Activated T-cell treated with anti-CD3 and anti-CD28 coated beads for 24 hours (primary cell): Measurements from ENCODE around the gene KRT77.
"Not testable (repeated sequence)": the region's sequence is repeated elsewhere in the genome, so short reads cannot be mapped to it uniquely, and the experiment has no call there.

Source experiments
- DNase-seq: peaks from one replicate; pipeline ENCODE4 v3.0.0-alpha.2; 2020; ENCODE audit warnings: low read depth

KRT77 gene

DNA sequence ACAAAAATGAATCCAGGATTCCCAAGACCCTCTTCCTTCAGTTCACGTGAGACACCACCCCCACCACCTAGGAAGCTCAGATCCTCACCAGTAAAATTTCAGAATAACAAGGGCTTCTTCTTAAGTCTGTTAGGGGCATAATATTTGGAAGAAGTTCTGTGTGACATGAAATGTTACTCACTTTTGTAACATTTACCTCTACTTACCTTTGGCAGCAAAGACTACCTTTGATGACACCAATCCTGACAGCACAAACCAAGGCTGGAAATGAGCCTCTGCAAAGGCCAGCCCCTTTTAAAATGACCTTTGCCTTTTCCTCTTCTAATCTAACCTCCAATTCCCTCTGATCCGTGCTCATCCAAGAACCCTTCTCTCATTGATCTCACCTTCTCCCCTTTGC is 19.4 kb upstream of the KRT77 start:
- no peak for DNase-seq

DNA sequence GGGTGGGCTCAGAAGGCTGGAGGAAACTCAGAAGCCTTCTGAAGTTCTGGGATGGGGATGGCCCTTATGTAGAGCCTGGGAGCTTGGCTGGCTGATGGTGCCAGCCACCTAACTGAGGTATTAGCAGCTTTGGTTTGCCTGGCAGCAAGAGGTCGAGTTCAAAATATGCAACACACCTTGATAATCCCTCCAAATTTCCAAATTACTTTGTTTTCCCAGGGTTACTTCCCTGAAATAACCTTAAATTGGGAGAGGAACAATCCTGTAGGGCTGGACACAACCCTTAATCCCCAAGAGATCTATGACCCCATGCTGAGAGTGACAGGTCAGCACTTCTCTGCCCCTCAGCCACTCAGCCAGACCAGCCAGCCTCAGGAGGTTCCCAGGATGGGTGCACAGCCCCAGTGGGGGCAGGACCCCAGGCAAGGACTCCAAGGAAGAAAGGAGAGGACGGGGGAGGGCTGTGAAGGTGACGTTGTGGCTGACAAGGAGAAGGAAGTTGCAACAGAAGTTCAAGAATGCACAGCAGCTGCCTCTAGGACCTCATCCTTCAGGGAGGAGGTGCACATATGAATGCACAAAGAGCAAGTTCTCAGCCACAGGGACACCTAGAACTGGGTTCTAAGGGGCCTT is 18.6 kb upstream of the KRT77 start:
- DNase-seq = no peak

- no peak for DNase-seq
Observed at GRCh38 chr12:52720365-52720886, 17.1 kb upstream of the KRT77 start.

GRCh38 chr12:52716061-52716460 is 12.7 kb upstream of the KRT77 start:
- DNase-seq = no peak

DNA sequence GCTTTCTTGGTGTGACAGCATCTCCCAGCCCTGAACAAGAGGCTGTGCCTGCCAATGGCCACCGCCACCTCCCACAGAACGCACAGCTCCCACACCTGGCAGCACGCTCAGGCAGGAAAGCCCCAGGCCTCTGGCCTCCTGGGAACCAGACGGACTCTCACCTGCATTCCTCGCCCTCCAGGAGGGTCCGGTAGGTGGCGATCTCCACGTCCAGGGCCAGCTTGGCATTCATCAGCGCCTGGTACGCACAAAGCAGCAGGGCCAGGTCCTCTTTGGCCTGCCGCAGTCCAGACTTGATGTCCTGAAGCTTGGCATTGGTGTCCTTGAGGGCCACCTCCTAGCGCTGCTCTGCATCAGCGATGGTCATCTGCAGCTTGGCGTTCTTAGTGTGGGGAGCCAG is 12.1 kb upstream of the KRT77 start:
- DNase-seq = no peak

DNA sequence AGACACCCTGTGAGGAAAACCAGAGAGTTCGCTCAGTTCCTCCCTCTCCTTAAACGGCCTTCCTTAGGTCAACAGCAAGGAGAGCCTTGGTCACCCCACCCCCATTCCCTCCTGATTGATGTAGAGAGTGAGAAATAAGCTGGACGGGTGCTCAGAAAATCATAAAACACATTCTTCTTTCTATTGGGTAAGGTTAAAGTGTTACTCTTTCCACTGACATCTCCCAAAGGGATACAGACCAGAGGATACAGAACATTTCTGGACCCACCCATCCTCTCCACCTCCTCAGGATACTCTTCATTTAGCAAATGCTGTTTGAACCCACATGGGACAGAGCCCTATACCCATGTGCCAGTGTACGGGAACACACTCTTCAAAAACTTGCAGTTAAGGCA is 11.6 kb upstream of the KRT77 start:
- DNase-seq = no peak

DNA sequence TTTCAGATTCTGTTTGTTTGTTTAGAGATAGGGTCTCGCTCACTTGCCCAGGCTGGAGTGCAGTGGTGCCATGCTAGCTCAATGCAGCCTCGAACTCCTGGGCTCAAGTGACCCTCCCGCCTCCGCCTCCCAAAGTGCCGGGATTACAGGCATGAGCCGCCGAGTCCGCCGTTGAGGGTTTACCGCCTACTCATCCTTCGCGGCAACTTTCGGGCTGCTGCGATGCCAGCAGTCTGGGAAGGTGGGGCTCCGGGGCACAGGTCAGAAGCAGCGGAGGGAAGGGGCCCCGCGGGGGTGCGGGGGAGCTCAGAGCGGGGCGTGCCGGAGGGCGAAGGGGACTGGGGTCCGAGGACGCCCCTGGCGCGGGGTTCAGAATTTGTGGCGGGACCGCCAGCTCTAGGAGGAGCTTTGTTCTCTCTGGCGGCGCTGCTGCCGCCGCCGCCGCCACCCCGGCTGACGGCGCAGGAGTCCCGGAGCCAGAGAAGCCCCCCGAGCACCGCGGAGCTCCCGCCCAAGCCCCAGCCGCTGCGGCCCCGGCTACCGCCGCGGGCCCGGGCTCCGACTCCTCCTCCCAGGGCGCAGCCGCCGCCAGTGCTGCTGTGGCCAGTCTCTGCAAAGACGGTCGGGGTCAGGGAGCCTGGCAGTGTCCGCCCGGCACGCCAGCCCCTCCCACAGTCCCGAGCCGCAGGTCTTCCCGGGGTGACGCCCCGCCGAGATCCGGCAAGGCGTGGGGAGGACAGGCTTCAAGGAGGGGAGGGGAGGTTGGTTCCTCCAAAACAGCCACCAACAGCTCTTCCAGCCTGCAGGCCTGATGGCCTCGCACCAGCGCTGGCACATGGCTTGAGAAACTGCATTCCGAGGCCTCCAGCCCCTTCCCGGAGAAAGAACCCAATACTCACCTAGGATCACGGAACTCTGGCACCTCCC is 10.9 kb upstream of the KRT77 start:
- DNase-seq = peak; percentile 6

- not testable (repeated sequence) for DNase-seq
Observed at GRCh38 chr12:52712122-52712521, 8.8 kb upstream of the KRT77 start.

DNA sequence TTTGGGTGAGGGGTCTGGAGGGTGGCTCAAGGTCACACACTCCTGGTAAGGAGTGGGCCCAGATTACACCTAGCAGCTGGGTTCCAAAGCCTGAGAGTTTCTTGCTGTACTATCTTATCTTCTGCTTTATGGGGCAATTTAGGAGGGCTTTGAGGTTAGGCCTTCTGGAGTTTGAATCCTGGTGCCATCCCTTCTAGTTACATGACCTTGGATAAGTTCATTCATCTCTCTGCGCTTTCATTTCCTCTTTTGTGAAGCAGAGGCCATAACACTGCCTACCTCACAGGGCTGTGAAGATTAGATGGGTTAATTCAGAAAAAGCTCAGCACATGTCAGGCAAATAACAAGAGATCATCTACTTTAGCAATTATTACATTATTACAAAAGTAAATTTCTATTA is 7.4 kb upstream of the KRT77 start:
- DNase-seq = no peak

DNA sequence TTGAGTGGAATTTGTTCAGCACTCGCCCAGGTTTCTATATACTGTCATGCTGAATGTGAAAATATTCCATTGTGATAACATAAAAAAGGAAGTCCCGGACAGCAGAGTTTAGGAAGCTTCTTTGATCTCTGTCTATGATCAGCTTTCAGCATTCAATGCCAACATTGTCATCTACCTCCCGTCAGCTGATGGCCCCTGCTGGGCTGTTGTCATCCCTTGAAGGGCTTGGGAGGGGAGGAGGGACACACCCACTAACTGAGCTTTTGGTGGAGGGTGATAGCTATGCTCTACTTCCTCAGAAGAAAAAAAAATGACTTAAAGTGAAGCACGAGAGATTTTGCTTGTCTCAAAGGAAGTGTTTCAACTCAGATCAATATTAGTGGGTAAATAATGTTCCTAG is 4.7 kb upstream of the KRT77 start:
- DNase-seq = no peak

GRCh38 chr12:52704464-52704863 is 1.1 kb upstream of the KRT77 start:
- DNase-seq = no peak

DNA sequence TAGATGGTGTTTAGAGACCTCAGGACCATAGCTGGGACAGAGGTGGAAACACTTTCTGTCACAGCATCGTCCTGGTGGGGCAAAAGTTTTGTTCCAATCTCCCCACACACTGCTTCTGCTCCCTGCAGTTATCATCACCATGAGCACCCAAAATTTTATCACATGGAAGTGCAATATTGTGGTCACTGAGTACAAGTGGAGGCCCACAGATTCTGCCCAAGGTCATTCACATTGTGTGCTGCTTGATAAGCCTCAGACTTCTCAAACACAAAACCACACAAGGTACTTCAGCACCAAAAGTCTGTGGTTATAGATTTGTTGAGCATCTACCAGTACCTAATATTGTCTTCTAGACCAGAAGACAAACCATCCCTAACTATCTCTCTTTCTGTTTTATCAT is 554 bp upstream of the KRT77 start:
- DNase-seq = no peak

DNA sequence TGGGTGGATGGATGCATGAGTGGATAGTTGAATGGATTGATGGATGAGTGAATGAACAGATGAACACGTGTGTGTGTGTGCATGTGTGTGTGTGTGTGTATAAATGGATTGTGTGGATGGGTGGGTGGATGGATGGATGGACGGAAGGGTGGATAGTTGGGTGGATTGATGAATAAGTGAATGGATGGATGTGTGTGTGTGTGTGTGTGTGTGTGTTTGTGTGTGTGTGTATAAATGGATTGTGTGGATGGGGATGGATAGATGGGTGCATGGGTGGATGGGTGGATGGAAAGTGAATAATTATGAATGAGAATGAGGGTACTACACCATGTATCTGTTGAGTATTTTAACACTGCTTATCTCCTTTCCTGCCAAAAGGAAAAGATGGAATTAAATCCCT is 986 bp downstream of the KRT77 start:
- no peak for DNase-seq

- DNase-seq = no peak
Observed at GRCh38 chr12:52701281-52701680, 2.0 kb downstream of the KRT77 start.

DNA sequence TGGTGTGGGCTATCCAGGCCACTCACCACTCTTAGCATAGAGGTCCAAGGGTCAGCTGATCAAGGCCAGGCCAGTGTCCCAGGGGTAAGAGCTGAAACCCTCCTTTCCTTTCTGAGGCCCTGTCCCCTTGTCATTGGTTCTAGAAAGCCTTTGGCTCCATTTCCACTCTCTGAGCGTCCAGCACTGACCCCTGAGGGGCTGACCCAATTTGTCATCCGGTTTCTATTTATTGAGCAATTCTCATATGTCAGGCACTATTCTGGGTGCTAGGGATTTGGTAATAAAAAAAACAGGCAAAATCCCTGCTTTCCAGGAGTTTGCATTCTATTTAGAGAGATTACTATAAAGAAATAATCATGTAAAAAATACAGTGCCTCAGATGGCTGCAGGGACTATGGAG is 3.4 kb downstream of the KRT77 start:
- no peak for DNase-seq

DNA sequence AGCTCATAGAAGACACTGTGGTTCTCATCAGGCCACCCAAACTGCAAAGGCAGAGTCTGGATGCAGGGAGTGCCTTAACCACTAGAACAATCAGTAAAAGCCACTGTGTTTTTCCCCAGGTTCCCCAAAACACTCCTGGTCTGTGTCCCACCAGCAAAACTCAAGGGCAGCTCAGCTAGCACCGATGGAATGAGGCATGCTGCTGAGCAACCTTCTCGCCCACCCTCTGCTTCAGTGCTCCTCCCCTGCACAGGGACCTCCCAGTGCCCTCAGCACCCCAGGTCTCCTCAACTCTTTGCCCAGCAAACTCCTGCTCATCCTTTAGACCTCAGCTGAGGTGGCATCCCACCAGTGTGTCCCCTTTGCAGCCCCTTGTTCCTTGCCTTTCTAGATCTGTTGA is 4.0 kb downstream of the KRT77 start:
- no peak for DNase-seq

DNA sequence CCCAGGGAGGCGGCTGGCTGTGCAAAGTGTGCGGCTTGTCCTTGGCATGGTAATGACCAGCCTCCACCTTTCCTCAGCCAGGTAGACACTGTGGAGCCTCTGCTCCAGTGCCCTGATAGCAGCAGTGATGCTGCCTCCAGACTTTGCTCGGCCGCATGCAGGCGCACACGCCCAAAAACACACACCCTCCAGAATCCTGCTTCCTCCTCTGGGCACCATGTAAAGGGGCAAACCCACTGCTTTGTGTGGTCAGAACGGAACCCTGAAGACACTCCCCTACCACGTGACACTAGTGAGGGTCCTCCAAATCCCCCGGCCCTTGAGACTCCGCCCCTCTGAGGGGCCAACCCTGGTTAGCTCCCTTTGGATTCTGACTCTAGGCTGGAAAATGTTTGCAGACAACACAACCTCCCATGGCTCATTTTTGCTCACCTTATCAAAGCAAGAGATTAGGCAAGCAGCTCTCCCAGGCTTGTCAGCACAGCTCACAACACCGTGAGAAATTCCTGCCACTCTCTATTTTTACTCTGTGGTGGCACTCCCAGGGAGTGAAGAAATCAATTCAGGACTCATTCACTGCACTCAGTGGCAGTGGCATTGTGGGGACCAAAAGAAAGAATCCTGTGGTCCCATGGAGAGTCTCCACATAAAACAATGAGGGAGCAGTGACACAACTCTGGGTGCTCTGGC is 4.5 kb downstream of the KRT77 start:
- DNase-seq = no peak

DNA sequence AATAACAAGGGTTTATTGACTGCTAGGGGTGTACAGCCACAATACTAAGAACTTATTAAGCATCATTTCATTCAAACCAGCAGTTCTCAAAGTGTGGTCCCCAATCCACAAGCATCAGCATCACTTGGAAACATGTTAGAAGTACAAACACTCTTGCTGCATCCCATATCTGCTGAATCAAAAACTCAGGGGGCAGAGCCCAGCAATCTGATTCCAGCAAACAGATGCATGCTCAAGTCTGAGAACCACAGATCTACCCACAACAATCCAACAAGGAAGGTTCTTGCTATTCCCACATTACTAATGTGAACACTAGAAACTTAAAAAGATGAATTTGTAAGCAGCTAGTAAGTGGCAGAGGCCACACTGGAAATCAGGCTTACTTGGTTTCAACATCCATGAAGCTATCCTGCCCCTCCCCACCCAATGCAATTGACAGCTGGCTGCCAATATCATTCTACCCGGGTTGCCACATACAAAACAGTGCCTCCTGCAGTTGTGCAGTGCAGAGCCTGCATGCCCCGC is 6.2 kb downstream of the KRT77 start:
- DNase-seq = no peak

GRCh38 chr12:52696588-52696987 is 6.7 kb downstream of the KRT77 start:
- no peak for DNase-seq

GRCh38 chr12:52695039-52695438 is 8.3 kb downstream of the KRT77 start:
- DNase-seq = no peak

DNA sequence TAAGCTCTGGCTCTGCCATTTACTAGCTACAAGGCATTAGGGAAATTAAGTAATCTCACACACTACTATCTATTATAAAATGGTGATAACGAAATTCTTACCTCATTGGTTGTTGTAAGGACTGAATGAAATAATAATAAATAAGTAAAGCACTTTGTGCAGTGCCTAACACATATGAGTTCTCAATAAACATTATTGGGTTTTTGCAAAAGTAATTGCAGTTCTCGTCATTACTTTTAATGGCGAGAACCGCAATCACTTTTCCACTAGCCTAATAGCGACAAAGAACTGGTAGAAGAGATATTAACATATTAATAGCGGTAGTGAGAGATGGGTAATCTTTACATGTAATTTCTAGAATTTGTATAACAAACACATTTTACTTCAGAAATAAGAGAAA is 9.2 kb downstream of the KRT77 start:
- no peak for DNase-seq

- DNase-seq = no peak
Observed at GRCh38 chr12:52693261-52693660, 10.1 kb downstream of the KRT77 start.

GRCh38 chr12:52692254-52692653 is 11.1 kb downstream of the KRT77 start:
- no peak for DNase-seq
